ENCODE data around the gene HK3. TPM values are rescaled to one million over a fixed set of nuclear protein-coding genes. Genes with fewer than 3 reads are reported as not detected.

Gene HK3
- total and polyA plus RNA-seq, 9 of the 15 experiments (the other 6 are each of a cell fraction or from before 2014, with no cell fraction given) = 0.16 TPM; not detected in 8

DNA sequence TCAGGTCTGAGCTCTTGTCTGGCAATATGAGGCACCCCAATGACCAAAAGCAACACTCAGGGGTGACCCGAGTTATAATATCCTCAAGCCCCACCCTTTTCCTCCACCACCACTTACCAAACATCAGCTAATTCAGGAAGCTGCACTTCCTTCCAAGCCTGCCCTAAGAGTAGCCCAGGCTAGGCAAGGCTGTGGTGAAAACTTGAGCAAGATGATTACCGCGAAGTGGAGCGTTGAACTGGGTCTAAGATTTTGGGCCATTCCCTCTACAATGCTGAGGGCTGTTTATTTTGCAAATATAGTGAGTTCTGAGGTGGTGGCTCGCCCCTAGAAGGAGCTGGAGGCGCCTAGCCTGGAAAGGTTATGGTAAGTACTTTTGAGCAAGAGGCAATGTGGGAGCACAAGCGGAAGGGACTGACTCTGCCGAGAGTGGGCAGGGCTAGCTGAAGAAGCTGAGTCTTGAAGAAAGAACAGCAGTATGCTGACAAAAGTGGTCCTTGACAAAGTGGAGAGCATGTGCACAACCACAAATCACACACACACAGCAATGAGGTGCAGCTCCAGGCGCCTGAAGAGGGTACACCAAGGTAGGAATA, at the start of gene HK3 (continued):
- TF ChIP-seq, protein P1, sequence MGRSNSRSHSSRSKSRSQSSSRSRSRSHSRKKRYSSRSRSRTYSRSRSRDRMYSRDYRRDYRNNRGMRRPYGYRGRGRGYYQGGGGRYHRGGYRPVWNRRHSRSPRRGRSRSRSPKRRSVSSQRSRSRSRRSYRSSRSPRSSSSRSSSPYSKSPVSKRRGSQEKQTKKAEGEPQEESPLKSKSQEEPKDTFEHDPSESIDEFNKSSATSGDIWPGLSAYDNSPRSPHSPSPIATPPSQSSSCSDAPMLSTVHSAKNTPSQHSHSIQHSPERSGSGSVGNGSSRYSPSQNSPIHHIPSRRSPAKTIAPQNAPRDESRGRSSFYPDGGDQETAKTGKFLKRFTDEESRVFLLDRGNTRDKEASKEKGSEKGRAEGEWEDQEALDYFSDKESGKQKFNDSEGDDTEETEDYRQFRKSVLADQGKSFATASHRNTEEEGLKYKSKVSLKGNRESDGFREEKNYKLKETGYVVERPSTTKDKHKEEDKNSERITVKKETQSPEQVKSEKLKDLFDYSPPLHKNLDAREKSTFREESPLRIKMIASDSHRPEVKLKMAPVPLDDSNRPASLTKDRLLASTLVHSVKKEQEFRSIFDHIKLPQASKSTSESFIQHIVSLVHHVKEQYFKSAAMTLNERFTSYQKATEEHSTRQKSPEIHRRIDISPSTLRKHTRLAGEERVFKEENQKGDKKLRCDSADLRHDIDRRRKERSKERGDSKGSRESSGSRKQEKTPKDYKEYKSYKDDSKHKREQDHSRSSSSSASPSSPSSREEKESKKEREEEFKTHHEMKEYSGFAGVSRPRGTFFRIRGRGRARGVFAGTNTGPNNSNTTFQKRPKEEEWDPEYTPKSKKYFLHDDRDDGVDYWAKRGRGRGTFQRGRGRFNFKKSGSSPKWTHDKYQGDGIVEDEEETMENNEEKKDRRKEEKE (IDR thresholded peaks at IDR 0.05; ENCODE audit: borderline replicate concordance in 1 of 2, control insufficient read depth in 1 of 2, low read depth in 2 of 2, low read length in 1 of 2) = no peak

DNA sequence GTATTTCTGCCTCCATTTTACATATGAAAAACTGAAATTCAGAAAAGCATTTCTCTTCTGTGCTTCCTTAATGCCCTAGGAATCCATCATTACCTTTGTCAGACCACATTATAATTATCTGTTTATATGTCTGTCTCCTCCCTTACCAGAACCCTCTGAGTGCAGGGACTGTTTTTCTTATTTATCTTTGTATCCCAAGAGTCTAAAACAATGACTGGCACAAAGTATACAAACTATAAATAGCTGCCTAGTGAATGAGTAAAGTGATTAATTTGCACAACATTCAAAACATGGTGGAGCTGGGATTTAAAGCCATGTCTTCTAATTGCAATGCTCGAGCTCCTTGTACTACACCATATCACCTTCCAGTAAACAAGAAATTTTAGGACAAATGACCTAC, 49.3 kb upstream of the HK3 start:
- Histone ChIP-seq H3K27me3 (ENCODE audit: control insufficient read depth in 2 of 2, insufficient read depth in 2 of 2, low read length in 2 of 2) (no peaks in the 10 kb centered on the region), H3K27ac (ENCODE audit: extremely low read depth, low read depth, low read length) (no peak overlapping the region), H3K79me2 (ENCODE audit: control insufficient read depth, insufficient read depth, low read length) (no peaks in the 10 kb centered on the region), H3K4me2 (ENCODE audit: insufficient read depth, low read length) (no peak overlapping the region), H2AFZ (ENCODE audit: low read depth, low read length) (no peak overlapping the region), H3K9me1 (ENCODE audit: control insufficient read depth, insufficient read depth, low read length) (no peaks in the 10 kb centered on the region), H3K9ac (ENCODE audit: insufficient read depth in 1 of 2, low read depth in 2 of 2, low read length in 2 of 2) (no peak overlapping the region), H3K36me3 (ENCODE audit: control insufficient read depth, insufficient read depth, low read length) (peaks cover 82% of the 10 kb centered on the region), H3K9me3 (replicated peaks; ENCODE audit: control insufficient read depth, insufficient read depth, low read depth, low read length) (no peaks in the 10 kb centered on the region), H4K20me1 (replicated peaks; ENCODE audit: control insufficient read depth, insufficient read depth, low read length) (no peaks in the 10 kb centered on the region; the same call in 1 of the 2 replicates), H3K4me1 (replicated peaks in 1 of 2; ENCODE audit: control insufficient read depth in 2 of 2, insufficient read depth in 2 of 2, low read length in 2 of 2) (no peaks in the 10 kb centered on the region), H3K4me3 (no peak overlapping the region)
- no TSS peak for BruUV-seq (replicated peaks)
- ChIA-PET POLR2A (no interaction called here), CTCF (ENCODE audit: low intra/inter-chr PET ratio) (no interaction called here)
- ATAC-seq (no peak), DNase-seq (ENCODE audit: extremely low read depth in 1 of 4, low spot score in 3 of 4) (no peak), FAIRE-seq (no peak)
- 0 out of 2 replicates have a peak, but pooled peaks have one; percentile 17 for TF ChIP-seq MAFG (tag; conservative IDR thresholded peaks at IDR 0.05)
- TF ChIP-seq ZNF224 (CRISPR knock-in tag; IDR thresholded peaks at IDR 0.05) = no peak
- TF ChIP-seq ILK (tag; IDR thresholded peaks at IDR 0.05; ENCODE audit: borderline replicate concordance, low read depth) = no peak
- in situ Hi-C loops (cut with MboI) = no loop called here
- 83% methylated on average over 1 of the region's 1 CpG for WGBS (ENCODE audit: insufficient coverage, low coverage, missing lambda C conversion rate)
- intact Hi-C loops (cut with micrococcal nuclease) = no loop called here

Data from K562 (cell line).